Measurements from ENCODE around the gene ZNF333.

GRCh38 chr19:14673088-14673487 lies 16.8 kb upstream of the ZNF333 start:
- no peak for TF ChIP-seq EZH2 (IDR thresholded peaks at IDR 0.05)
- TF ChIP-seq POLR2AphosphoS5 (IDR thresholded peaks at IDR 0.05; ENCODE audit: borderline replicate concordance, low read depth, low read length): no peak
- no peak for TF ChIP-seq FOXP2 (optimal IDR thresholded peaks at IDR 0.05; ENCODE audit: control extremely low read depth, extremely low read length, insufficient read depth)
